GM23338 (cell line): Measurements from ENCODE around the gene FRG2B. TPM values are rescaled to one million over a fixed set of nuclear protein-coding genes. Genes with fewer than 3 reads are reported as not detected.

Experiments
- ATAC-seq: fragments of 200-7000 bp; cut with Tn5 transposase; 3 replicates; pipeline ENCODE4 v1.9.1; 2020
- DNase-seq: peaks from one replicate; pipeline ENCODE4 v3.0.0-alpha.2; 2015; ENCODE audit warnings: low spot score
- H2AFZ ChIP-seq: fragments of 200-600 bp; sonication (generic); 2 replicates; pipeline ENCODE4 v1.8.0; 2016; ENCODE audit warnings: antibody characterized with exemption, mild to moderate bottlenecking, moderate library complexity
- H3F3A ChIP-seq: fragments of 200-600 bp; sonication (generic); replicated peaks from 2 replicates; pipeline ENCODE4 v1.8.0; 2017; ENCODE audit warnings: antibody characterized with exemption, mixed run types, low read depth
- H3K27ac ChIP-seq: fragments of 200-600 bp; sonication (generic); 2 replicates; pipeline ENCODE4 v1.6.1; 2016; ENCODE audit warnings: low read depth
- H3K27me3 ChIP-seq: fragments of 200-600 bp; sonication (generic); 2 replicates; pipeline ENCODE4 v1.8.0; 2016; ENCODE audit warnings: mild to moderate bottlenecking, mixed run types, moderate library complexity; ENCODE audit not compliant: insufficient read depth
- H3K36me3 ChIP-seq: fragments of 200-600 bp; sonication (generic); 2 replicates; pipeline ENCODE4 v1.8.0; 2016; ENCODE audit warnings: mild to moderate bottlenecking; ENCODE audit not compliant: insufficient read depth
- H3K4me1 ChIP-seq: fragments of 200-600 bp; sonication (generic); 2 replicates; pipeline ENCODE4 v1.8.0; 2016; ENCODE audit warnings: mild to moderate bottlenecking, moderate library complexity; ENCODE audit not compliant: insufficient read depth
- H3K4me2 ChIP-seq: fragments of 200-600 bp; sonication (generic); 2 replicates; pipeline ENCODE4 v1.7.1; 2017; ENCODE audit warnings: mixed run types
- H3K4me3 ChIP-seq: fragments of 200-600 bp; sonication (generic); 2 replicates; pipeline ENCODE4 v1.6.1; 2016; ENCODE audit warnings: mixed run types
- H3K79me2 ChIP-seq: fragments of 200-600 bp; sonication (generic); replicated peaks from 2 replicates; pipeline ENCODE4 v1.8.0; 2017; ENCODE audit warnings: mild to moderate bottlenecking; ENCODE audit not compliant: insufficient read depth
- H3K9me2 ChIP-seq: fragments of 200-600 bp; sonication (generic); 2 replicates; pipeline ENCODE4 v1.8.0; 2017; ENCODE audit not compliant: insufficient read depth
- H4K20me1 ChIP-seq: fragments of 200-600 bp; sonication (generic); replicated peaks from 2 replicates; pipeline ENCODE4 v1.8.0; 2017; ENCODE audit warnings: mild to moderate bottlenecking; ENCODE audit not compliant: insufficient read depth
- H3K27ac Mint-ChIP-seq: 2 replicates; pipeline ENCODE4 v1.8.0; 2020; ENCODE audit warnings: inconsistent platforms, mild to moderate bottlenecking, moderate library complexity, mixed read lengths
- H3K27me3 Mint-ChIP-seq: 3 replicates; pipeline ENCODE4 v1.8.0; 2022; ENCODE audit warnings: low read depth, mild to moderate bottlenecking, moderate library complexity, mixed read lengths, inconsistent platforms; ENCODE audit not compliant: insufficient read depth, poor library complexity
- H3K36me3 Mint-ChIP-seq: 3 replicates; pipeline ENCODE4 v1.8.0; 2021; ENCODE audit warnings: low read depth, mild to moderate bottlenecking, inconsistent platforms, moderate library complexity, mixed read lengths
- H3K4me1 Mint-ChIP-seq: 3 replicates; pipeline ENCODE4 v1.8.0; 2020; ENCODE audit warnings: mild to moderate bottlenecking, inconsistent platforms, mixed read lengths
- H3K4me3 Mint-ChIP-seq: 3 replicates; pipeline ENCODE4 v1.8.0; 2021; ENCODE audit warnings: moderate library complexity, mild to moderate bottlenecking, inconsistent platforms, mixed read lengths
- H3K9me3 Mint-ChIP-seq: 3 replicates; pipeline ENCODE4 v1.8.0; 2020; ENCODE audit warnings: moderate library complexity, mild to moderate bottlenecking, inconsistent platforms, mixed read lengths
- CREB1 ChIP-seq: fragments of 250-450 bp; sonication (Bioruptor Pico); IDR thresholded peaks from 2 replicates; pipeline ENCODE4 v1.5.0; 2020; ENCODE audit warnings: low read depth, mild to moderate bottlenecking, moderate library complexity
- ETS1 ChIP-seq: IDR thresholded peaks from 2 replicates; pipeline ENCODE4 v1.6.1; 2016; ENCODE audit warnings: antibody characterized with exemption
- EZH2 ChIP-seq: fragments of 200-600 bp; sonication (generic); IDR thresholded peaks from one replicate; pipeline ENCODE4 v1.8.0; 2017; ENCODE audit warnings: antibody characterized with exemption, mild to moderate bottlenecking, low read depth; ENCODE audit not compliant: unreplicated experiment
- REST ChIP-seq: IDR thresholded peaks from one replicate; pipeline ENCODE4 v1.6.1; 2018; ENCODE audit warnings: antibody characterized with exemption; ENCODE audit not compliant: unreplicated experiment
- ZNF331 ChIP-seq: fragments of 250-450 bp; sonication (Bioruptor Pico); IDR thresholded peaks from 2 replicates; pipeline ENCODE4 v1.5.0; 2020; ENCODE audit warnings: low read depth, mild to moderate bottlenecking, moderate library complexity
- ZNF462 ChIP-seq: fragments of 250-450 bp; sonication (Bioruptor Pico); IDR thresholded peaks from 2 replicates; pipeline ENCODE4 v1.5.0; 2020; ENCODE audit warnings: mild to moderate bottlenecking, moderate library complexity
- polyA plus RNA-seq: library from polyadenylated mRNA; unstranded; fragments of >200 nt; fragmentation: Nextera tagmentation; extraction: Ambion mirVana; gene quantifications from 2 replicates; pipeline ENCODE4 v1.2.1, GENCODE V29; 2016
- total RNA-seq: library from RNA; depleted of rRNA; stranded (reverse); fragments of >200 nt; shearing (Covaris generic); gene quantifications from 2 replicates; pipeline ENCODE4 v1.2.3, GENCODE V29; 2014

FRG2B gene
- total and polyA plus RNA-seq, 2 experiments from 2014 or later: not detected

DNA sequence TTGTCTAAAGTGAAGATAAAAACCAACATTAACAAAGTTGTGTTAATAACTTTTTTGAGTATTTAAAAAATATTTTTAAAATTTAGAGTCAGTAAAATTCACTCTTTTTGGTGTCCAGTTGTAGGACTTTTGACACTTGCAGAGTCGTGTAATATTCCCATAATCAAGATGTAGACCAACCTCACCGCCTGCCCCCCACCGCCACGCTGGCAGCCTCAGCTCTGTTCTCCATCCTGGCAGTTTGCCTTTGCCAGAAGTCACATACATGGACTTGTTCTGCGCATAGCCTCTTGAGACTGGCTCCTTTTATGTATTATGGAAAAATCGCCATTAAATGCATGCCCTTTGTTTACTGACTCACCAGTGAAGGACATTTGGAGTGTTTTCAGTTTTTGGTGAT lies 33.9 kb downstream of the FRG2B start:
- Histone ChIP-seq H3K4me2 (no peak overlapping the region), H3K4me3 (no peak overlapping the region), H3K27me3 (no peaks in the 10 kb centered on the region), H3K36me3 (no peaks in the 10 kb centered on the region), H3F3A (no peaks in the 10 kb centered on the region), H3K79me2 (no peaks in the 10 kb centered on the region), H3K4me1 (no peaks in the 10 kb centered on the region), H3K9me2 (no peaks in the 10 kb centered on the region), H4K20me1 (no peaks in the 10 kb centered on the region), H3K27ac (no peak overlapping the region), H2AFZ (no peak overlapping the region)
- ATAC-seq (no peak), DNase-seq (no peak)
- no peak for TF ChIP-seq REST
- no peak for TF ChIP-seq EZH2
- TF ChIP-seq ZNF331 (CRISPR knock-in tag): no peak
- no peak for TF ChIP-seq ETS1
- H3K36me3 Mint-ChIP-seq: no peaks in the 10 kb centered on the region; the same call in 2 of the 3 replicates
- no peak overlapping the region for H3K27ac Mint-ChIP-seq
- H3K4me3 Mint-ChIP-seq: no peak overlapping the region
- H3K27me3 Mint-ChIP-seq: peaks cover 6% of the 10 kb centered on the region
- H3K9me3 Mint-ChIP-seq: peaks cover 49% of the 10 kb centered on the region
- no peaks in the 10 kb centered on the region for H3K4me1 Mint-ChIP-seq

DNA sequence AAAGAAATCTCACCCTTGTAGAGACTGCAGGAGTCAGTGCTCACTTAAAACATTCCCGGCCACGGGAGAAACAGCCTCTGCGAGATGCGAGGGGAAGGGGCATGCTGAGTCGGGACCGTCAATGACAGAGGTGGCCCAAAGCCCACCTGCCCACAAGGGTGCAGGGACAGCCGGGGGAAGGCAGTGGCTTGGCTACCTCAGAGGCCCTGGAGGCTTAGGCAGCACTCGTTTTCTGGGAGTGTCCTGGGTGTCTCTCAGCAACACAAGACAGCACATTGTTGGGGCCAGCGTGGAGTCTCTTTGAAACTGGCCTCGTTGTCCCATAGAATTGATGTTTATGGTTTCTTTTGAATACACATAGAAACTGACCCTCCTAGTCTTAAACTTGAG lies 35.6 kb downstream of the FRG2B start:
- no peaks in the 10 kb centered on the region; the same call in 2 of the 3 replicates for H3K36me3 Mint-ChIP-seq
- Histone ChIP-seq H3K4me1 (no peaks in the 10 kb centered on the region), H3K4me3 (no peak overlapping the region), H4K20me1 (no peaks in the 10 kb centered on the region), H3K4me2 (no peak overlapping the region), H3F3A (no peaks in the 10 kb centered on the region), H3K79me2 (no peaks in the 10 kb centered on the region), H3K27ac (no peak overlapping the region), H3K36me3 (no peaks in the 10 kb centered on the region), H3K27me3 (no peaks in the 10 kb centered on the region), H3K9me2 (no peaks in the 10 kb centered on the region), H2AFZ (no peak overlapping the region)
- DNase-seq (no peak), ATAC-seq (no peak)
- TF ChIP-seq CREB1 (CRISPR knock-in tag) (no peak), REST (no peak), ZNF331 (CRISPR knock-in tag) (no peak), ZNF462 (CRISPR knock-in tag) (no peak)
- H3K27me3 Mint-ChIP-seq: peaks cover 6% of the 10 kb centered on the region
- H3K9me3 Mint-ChIP-seq: peaks cover 54% of the 10 kb centered on the region
- no peak overlapping the region for H3K4me3 Mint-ChIP-seq
- H3K4me1 Mint-ChIP-seq: no peaks in the 10 kb centered on the region
- H3K27ac Mint-ChIP-seq: no peak overlapping the region
